GM18909 (cell line): Measurements from ENCODE around the gene AGTPBP1.
"Not testable (repeated sequence)": the region's sequence is repeated elsewhere in the genome, so short reads cannot be mapped to it uniquely, and the experiment has no call there.

Experiments used
- ATAC-seq: cut with Tn5 transposase; IDR thresholded peaks from one replicate; pipeline ENCODE4 v1.9.1; 2021; ENCODE audit warnings: mild to moderate bottlenecking; ENCODE audit not compliant: unreplicated experiment, poor library complexity

Gene AGTPBP1

DNA sequence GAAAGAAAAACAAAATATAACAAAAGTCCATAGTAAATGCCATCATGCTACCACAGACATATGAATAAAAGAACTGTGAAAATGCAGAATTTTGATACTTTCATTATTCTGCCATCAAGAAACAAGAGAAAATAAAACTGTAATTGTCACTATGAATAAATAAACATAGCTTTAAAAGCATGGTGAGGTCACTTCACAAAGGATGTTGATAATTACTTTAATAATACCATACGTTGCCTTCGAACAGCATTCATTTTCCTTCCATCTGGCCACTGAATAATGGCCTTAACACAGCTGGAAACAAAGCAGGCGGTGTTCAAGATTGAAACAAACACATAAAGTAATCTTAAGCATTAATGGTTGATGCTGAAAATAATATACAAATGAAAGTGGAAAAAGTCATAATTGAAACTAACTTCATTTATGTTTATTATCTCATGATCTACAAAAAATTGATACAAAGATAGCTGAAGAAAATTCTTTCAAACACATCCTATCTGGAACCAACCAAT lies 102.0 kb downstream of the AGTPBP1 start:
- no peak for ATAC-seq

DNA sequence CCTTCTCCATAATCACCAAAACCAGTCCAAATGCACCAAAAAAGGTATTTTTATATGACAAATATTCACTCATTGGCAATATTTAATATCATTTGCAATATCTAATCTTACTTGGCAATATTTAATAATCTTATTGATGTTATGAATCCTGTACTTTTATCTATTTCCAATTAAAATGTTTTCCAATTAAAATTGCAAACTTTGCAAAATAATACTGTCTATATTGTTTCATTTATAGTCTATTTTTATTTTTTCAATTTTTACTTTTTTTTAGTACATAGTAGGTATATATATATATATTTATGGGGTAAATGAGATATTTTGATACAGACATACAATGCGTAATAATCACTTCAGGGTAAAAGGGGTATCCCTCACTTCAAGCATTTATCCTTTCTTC lies 109.9 kb downstream of the AGTPBP1 start:
- no peak for ATAC-seq

DNA sequence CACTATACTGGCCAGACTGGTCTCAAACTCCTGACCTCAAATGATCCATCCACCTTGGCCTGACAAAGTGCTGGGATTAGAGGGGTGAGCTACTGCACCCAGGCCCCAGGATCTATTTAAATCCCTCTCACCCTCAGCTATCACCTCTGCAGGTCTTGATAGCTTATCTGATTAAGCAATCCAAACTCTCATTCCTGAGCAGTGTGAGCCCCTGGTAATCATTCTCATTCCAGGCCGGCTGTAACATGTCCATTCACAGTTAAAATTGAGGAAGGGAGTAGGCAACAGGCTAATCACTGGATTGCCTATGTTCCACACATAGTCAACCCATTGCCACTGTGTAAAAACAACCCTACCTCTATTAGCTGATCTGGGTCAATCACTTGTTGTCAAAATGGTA lies 111.1 kb downstream of the AGTPBP1 start:
- no peak for ATAC-seq

DNA sequence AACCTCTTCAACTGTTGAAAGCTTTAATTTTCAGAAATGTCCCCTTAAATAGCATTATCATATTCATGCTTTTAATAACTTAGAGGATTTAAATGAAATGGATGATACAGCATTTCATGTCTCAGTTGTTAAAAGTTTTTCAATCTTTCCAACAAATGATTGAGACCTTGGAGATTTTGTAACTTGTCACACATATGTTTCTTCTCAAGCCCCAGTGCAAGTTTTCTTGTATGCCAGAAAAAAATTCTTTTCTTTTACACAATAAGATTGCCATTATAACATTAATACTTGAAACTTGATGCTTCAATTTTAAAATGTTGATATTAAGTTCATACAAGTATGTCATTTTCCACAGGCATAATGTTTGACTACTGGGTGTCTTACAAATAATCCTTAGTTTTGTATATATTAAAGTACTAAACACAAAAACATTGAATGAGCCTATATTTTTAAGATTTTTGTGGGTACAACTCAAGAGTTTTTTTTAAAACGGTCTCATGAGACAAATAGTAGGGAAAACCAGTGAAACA lies 124.5 kb downstream of the AGTPBP1 start:
- no peak for ATAC-seq

DNA sequence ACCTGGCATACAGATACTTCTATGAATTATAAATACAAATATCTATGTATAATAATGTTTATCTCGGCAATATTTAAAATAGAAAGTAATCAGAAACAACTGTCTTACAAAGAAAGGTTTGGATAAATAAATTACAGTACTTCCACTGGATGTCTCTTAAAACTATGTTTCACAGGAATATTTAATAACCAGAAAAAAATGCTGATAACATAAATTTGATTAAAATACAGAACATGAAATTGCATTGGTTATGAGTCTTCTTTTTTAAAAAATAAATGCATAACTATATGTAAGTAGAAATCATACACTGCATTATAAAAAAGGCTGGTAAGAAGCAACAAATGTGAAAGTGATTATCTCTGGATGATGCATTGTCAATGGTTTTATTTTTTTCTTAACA lies 126.0 kb downstream of the AGTPBP1 start:
- no peak for ATAC-seq

DNA sequence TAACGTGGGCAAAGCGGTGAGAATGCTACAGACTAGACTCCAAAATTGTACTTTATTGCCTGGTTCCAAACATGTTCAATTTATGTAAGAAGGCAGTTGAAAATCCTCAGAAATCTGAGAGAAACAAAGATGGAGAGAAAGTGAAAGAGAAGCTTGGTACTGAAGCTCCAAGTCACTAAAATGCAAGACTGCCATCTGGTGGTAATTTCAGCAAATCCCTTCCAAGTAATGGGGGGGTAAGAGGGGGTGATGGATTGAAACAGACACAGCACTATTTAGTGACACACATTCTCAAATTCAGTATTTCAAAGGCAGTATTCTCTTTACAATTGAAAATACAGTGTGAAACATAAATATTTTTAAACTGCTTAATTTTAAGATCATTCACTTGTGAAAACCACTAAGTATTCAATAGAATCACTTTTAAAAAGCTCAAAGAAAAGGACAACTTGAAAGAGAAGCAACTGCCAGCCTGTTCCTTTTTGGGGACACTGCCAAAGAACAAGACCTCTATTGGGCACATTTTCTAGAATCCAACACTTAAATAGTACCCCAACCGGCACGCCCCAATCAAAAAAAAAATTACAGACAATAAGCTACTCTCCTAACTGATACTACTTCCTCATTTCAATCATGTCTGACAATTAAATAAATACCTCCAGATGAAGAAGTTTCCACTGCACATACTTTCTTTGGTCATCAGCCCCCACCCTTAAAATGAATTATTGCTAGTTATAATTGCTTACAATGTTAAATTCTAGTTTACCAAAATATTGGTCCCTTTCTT lies 131.5 kb downstream of the AGTPBP1 start:
- peak; percentile 89 for ATAC-seq

DNA sequence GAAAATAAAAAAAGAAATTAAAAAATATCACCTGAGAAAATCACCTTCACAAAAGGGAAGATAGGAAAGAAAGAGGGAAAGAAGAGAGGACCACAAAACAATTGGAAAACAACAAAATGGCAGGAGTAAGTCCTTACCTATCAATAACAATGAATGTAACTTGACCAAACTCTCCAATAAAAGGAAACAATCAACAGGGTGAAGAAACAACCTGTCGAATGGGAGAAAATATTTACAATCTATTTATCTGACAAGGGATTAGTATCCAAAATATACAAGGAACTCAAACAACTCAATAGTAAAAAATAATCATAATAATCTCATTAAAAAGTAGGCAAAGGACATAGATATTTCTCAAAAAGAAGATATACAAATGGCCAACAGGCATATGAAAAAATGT lies 135.8 kb downstream of the AGTPBP1 start:
- ATAC-seq, result no peak

DNA sequence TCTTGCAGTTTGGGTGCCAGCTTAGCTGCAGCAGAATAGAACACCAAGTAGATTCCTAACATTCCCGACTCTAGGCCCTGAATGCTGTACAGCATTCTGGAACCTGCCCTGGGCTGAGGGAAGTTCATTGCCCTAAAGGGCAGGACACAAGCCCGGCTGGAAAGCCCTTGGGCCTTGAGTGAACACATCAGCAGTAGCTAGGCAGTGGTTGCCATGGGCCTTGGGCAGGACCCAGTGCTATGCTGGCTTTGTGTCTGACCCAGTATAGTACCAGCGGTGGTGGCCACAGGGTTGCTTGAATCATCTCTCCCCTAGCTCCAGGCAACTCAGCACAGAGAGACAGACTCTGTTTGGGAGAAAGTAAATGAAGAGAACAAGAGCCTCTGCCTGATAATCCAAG lies 137.8 kb downstream of the AGTPBP1 start:
- ATAC-seq, result no peak

DNA sequence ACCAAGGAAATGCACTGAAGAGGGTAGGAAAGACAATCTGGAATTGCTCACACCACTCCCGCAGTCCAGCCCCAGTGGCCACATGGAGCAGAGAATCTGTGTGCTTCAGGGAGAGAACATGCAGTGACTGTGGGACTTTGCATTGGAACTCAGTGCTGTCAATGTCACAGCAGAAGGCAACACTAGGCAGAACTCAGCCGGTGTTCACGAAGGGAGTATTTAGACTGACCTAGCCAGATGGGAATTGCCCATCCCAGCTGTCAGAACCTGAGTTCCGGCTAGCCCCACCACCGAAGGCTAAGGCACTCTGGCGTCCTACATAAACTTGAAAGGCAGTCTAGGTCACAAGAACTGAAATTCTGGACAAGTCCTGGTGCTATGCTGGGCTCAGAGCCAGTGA lies 139.0 kb downstream of the AGTPBP1 start:
- no peak for ATAC-seq

DNA sequence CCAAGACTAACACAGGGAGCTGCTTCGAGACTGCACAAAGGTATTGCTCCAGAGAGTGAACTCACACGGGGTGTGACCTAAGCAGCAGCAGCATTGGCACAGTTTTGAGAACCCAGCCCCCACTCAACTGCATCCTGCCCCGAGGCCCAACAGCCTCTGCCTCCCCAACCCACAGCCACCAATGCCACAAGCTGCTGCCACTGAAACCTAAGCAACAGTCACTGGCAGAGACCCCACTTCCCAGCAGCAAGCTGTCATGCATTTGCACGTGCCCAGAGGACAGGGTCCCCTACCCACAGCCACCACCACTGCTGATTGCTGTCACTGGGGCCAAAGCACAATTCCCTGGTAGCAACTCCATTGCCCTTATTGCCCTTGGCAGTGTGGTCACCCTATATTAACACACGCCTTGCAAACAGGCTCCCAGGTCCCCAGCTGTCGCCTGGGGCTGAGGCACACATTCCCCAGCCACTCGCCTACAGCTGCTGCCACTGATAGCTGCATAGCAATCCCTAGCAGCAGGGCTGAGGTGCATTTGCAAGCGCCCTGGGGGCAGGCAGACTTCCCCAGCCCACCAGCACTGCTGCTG lies 141.0 kb downstream of the AGTPBP1 start:
- no peak for ATAC-seq

DNA sequence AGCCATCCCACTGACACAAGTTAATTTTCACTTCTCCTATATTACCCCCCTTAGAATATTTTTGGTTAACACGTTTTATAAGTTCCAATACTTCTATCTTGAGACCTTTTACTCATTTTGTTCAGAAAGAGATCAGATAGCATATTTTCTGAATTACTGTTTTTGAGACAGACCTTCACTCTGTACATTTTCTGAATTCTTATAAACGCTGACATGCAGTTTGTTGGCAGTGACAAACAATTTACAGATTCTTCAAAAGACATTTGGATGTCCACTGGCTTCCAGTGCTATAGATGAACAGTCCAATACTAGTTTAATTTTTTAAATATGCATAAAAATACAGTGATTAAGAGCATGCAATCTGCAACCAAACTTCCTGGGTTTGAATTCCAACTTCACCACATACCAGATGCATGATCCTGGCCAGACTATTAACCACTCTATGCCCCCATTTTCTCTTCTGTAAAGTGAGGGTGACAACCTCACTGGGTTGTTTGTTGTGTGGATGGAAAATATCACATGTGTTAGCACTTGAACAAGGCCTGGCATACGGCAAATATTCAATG lies 142.1 kb downstream of the AGTPBP1 start:
- no peak for ATAC-seq

DNA sequence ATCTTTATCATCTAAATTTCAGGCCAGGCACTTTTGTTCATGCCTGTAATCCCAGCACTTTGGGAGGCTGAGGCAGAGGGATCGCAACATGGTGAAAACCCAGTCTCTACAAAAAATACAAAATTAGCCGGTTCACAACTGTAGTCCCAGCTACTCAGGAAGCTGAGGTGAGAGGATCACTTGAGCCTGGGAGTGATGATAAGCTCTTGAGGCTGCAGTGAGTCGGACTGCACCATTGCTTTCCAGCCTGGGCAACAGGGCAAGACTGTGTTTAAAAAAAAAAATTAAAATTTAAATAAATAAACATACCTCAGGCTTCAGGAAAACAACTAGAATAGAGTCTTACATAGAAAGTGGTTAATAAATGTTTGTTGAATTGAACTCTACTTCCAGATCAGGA lies 147.4 kb downstream of the AGTPBP1 start:
- ATAC-seq, result no peak

DNA sequence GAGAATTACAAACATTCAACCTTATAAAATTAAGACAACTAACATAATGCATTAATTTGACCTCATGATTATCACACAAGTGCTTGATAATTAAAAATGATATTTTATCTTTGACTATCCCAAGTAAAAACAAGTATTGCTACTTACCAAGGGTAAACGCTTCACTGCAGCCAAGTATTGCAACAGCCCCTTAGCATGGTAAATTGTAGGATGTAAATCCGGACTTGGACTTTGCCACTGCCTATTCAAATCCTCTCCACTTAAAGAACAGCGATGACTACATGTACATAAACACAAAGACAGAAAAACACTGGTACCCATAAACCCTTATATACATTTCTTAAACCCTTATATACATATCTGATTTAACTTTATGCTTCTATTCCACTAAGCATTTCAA lies 155.1 kb downstream of the AGTPBP1 start:
- no peak for ATAC-seq

DNA sequence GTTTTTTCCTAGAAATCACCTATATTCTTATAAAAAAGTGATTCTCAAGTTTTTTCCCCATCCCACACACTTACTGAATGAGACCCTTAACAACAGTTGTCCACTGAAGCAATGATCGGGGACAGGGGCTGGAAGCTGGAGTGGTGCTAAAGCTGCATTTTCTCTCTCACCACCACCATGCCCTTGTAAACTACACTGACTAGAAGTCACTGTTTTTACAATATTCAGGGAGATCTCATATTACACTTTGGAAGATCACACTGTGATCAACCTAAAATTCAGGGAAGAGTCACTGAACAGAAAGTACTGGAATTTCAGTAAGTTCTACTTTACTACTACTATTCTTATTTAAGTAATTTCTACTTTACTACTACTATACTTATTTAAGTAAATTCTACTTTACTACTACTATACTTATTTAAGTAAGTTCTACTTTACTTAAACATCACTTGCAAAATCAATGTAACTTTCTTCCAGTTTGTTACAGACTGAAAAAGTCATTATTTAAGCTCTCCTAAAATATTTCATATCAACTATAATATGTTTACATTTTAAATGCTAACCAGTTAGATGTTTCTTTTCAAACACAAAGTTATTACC lies 164.3 kb downstream of the AGTPBP1 start:
- ATAC-seq, result no peak

DNA sequence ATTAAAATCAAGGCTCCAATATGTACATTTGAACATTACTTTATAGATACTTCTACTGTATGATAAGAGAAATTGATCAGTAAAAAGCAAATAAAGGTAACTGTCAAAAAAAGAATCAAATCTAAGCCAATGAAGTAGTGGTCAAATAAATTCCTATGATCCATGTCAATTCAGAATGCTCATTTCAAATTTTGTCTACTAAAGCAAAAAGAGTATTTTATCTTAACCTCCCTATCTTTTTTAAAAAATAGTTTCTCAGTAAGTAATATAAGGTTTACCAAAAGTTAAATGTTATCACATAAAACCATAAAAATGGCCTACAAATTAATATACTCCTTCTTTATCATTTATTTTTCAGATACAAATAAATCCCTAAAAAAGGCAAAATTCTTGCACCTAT lies 165.9 kb downstream of the AGTPBP1 start:
- no peak for ATAC-seq

DNA sequence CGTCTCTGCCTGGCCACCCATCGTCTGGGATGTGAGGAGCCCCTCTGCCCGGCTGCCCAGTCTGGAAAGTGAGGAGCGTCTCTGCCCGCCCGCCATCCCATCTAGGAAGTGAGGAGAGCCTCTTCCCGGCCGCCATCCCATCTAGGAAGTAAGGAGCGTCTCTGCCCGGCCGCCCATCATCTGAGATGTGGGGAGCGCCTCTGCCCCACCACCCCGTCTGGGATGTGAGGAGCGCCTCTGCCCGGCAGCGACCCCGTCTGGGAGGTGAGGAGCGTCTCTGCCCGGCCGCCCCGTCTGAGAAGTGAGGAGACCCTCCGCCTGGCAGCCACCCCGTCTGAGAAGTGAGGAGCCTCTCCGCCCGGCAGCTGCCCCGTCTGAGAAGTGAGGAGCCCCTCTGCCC lies 168.2 kb downstream of the AGTPBP1 start:
- not testable (repeated sequence) for ATAC-seq

DNA sequence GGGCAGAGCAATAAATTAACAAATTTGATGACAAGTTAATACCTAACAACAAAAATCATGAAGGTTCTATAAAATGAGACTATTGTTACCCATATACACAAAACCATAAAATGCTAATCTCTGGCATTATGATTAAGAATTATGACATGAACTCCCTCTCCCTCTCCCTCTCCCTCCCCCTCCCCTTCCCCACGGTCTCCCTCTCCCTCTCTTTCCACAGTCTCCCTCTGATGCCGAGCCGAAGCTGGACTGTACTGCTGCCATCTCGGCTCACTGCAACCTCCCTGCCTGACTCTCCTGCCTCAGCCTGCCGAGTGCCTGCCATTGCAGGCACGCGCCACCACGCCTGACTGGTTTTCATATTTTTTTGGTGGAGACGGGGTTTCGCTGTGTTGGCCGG lies 168.8 kb downstream of the AGTPBP1 start:
- ATAC-seq, result not testable (repeated sequence)

DNA sequence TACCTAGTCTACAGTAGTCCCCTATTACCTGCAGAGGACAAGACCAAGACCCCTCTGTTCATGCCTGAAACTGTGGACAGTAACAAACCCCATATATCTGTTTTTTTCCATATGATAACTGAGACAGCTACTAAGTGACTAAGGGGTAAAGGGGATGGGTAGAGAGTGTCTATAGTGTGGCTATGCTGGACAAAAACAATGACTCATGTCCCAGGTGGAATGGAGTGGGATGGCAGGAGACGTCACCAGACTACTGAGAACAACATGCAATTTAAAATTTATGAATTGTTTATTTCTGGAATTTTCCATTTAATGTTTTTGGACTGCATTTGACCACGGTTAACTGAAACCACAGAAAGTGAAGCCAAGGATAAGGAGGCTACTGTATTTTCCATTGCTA lies 171.8 kb downstream of the AGTPBP1 start:
- no peak for ATAC-seq

DNA sequence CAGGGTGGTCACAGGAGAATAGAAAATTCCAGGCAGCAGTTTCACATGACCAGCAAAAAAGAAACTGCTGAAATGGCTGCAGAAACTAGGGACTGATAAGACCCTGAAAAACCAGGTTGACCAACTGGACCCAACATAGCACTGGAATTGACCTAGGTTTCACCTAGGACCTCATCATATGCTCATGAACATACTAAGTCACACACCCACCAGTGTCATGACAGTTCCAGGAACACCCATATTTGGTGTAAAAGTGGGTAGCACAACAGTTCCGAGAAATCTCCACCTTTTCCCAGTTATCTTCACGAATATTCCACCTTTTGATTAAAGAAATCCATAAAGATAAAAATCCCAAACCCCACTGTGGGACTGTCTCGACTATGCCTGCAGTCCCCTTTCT lies 182.2 kb downstream of the AGTPBP1 start:
- no peak for ATAC-seq

DNA sequence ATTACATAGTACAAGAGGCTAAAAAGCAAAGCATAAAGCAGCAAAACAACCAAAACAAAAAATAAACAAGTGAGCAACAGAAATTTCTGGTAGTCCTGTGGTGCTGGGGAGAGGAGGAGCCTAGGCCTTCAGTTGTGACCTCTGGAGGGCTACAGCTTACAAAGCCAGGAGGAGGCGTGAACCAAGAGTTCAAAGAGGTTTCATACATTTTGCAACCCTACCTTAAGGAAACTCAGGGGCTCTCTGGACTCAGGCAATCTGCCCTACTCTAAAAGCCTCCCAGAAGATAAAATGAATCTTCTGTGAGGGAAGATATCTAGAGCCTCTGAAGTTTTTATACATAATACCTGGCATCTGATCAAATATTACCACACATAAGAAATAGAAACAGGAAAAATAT lies 187.4 kb downstream of the AGTPBP1 start:
- ATAC-seq, result no peak

DNA sequence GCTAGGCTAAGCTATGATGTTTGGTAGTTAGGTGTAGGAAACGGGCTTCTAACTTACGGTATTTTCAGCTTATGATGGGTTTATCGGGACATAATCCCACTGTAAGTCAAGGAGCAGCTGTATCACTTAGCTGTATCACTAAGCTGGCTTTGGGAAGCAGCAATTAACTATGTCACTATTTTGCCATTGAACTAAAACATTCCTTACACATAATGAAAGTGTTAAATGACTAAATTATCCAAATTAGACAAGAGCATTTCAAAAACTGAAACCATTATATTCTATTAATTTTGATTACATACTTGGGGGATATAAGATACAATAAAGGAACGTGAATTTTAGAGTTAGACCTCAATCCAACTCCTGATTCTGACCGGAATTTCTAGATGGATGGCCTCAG lies 188.3 kb downstream of the AGTPBP1 start:
- ATAC-seq, result no peak
